Activated T-cell treated with anti-CD3 and anti-CD28 coated beads for 4 hours (primary cell): ENCODE results near the gene PJVK.

Source experiments
- DNase-seq: peaks from one replicate; pipeline ENCODE4 v3.0.0-alpha.2; 2020

The PJVK gene

GRCh38 chr2:178484245-178485041 is 33.3 kb downstream of the PJVK start:
- no peak for DNase-seq

GRCh38 chr2:178485356-178485755 is 34.2 kb downstream of the PJVK start:
- no peak for DNase-seq

GRCh38 chr2:178491612-178492011 is 40.4 kb downstream of the PJVK start:
- no peak for DNase-seq

- DNase-seq = no peak
Measured at GRCh38 chr2:178496049-178496448, 44.9 kb downstream of the PJVK start.

GRCh38 chr2:178498137-178498536 is 47.0 kb downstream of the PJVK start:
- DNase-seq = no peak

GRCh38 chr2:178499640-178500039 is 48.5 kb downstream of the PJVK start:
- DNase-seq = no peak

- DNase-seq = no peak
Measured at GRCh38 chr2:178502751-178503150, 51.6 kb downstream of the PJVK start.

GRCh38 chr2:178506101-178506500 is 54.9 kb downstream of the PJVK start:
- DNase-seq = no peak

GRCh38 chr2:178506524-178506923 is 55.3 kb downstream of the PJVK start:
- DNase-seq = no peak

- DNase-seq = no peak
Measured at GRCh38 chr2:178506949-178507348, 55.8 kb downstream of the PJVK start.

- DNase-seq = no peak
Measured at GRCh38 chr2:178508646-178509045, 57.5 kb downstream of the PJVK start.

- DNase-seq = no peak
Measured at GRCh38 chr2:178510384-178510783, 59.2 kb downstream of the PJVK start.
